Osteocyte (in vitro differentiated cells): Measurements from ENCODE around the gene LSMEM2. TPM values are rescaled to one million over a fixed set of nuclear protein-coding genes. Genes with fewer than 3 reads are reported as not detected.

ENCODE experiments used
- DNase-seq: peaks from one replicate; pipeline ENCODE4 v3.0.0; 2021; ENCODE audit warnings: mixed read lengths; ENCODE audit not compliant: unreplicated experiment; ENCODE audit errors: extremely low spot score
- H3K27ac Mint-ChIP-seq: one replicate; pipeline ENCODE4 v1.8.0; 2021; ENCODE audit warnings: mild to moderate bottlenecking, mixed read lengths; ENCODE audit not compliant: unreplicated experiment
- H3K27me3 Mint-ChIP-seq: one replicate; pipeline ENCODE4 v1.8.0; 2021; ENCODE audit warnings: mixed read lengths; ENCODE audit not compliant: unreplicated experiment
- H3K36me3 Mint-ChIP-seq: one replicate; pipeline ENCODE4 v1.8.0; 2021; ENCODE audit warnings: mixed read lengths; ENCODE audit not compliant: unreplicated experiment
- H3K4me1 Mint-ChIP-seq: one replicate; pipeline ENCODE4 v1.8.0; 2021; ENCODE audit warnings: mixed read lengths; ENCODE audit not compliant: unreplicated experiment
- H3K4me3 Mint-ChIP-seq: one replicate; pipeline ENCODE4 v1.8.0; 2021; ENCODE audit warnings: mild to moderate bottlenecking, moderate library complexity, mixed read lengths; ENCODE audit not compliant: unreplicated experiment
- H3K9me3 Mint-ChIP-seq: one replicate; pipeline ENCODE4 v1.8.0; 2021; ENCODE audit warnings: mixed read lengths; ENCODE audit not compliant: unreplicated experiment
- CTCF ChIP-seq: fragments of 200-600 bp; sonication (generic); IDR thresholded peaks from 2 replicates; pipeline ENCODE4 v1.5.0; 2021; ENCODE audit warnings: antibody characterized with exemption, mild to moderate bottlenecking, moderate library complexity
- total RNA-seq: library from RNA; stranded (reverse); gene quantifications from 2 replicates; pipeline ENCODE4 v1.2.1, GENCODE V29; 2021

LSMEM2 gene
- total RNA-seq, 1 donor from 2014 or later, result not detected

- Mint-ChIP-seq H3K4me1 (peaks cover 28% of the 10 kb centered on the region), H3K27ac (peak overlapping the region; percentile 27), H3K4me3 (peak overlapping the region; percentile 14), H3K36me3 (peaks cover 7% of the 10 kb centered on the region), H3K27me3 (no peaks in the 10 kb centered on the region), H3K9me3 (no peaks in the 10 kb centered on the region)
- TF ChIP-seq CTCF, result no peak
- DNase-seq, result no peak
Observed at GRCh38 chr3:50319181-50319893, 40.5 kb downstream of the LSMEM2 start.

DNA sequence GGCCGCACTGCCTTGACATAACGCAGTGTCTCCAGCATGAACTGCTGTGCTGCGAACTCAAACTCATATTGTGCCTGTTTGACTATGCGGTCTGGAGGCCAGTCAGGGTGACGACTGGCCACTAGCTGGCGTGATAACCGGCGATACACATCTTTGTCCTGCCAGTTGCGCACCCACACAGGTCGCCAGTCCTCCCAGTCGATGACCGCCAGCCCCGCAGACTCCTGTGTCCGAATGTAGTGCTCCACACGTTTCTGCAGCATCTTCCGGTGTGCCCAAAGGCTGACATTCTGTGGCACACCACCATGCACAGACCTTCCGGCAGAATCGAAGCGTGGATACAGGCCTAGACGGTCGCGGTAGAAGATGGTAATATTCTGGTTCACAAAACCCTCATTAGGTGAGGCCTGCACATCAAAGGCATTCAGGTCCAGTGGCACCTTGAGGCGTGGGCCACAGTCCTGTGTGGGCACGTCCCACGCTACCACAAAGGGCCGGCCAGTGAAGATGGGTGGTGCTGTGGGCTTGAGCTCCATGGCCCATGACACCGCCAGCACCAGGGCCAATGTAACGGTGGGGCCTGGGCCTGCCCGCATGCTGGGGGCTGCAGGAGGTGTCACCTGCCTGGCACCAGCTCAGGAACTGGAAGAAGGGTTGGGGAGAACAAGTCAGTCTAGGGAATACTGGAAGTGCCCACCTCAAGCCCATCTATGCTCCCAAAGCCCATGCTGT lies 41.2 kb downstream of the LSMEM2 start:
- peaks cover 33% of the 10 kb centered on the region for H3K4me1 Mint-ChIP-seq
- no peaks in the 10 kb centered on the region for H3K27me3 Mint-ChIP-seq
- H3K4me3 Mint-ChIP-seq, result peak overlapping the region; percentile 84
- no peaks in the 10 kb centered on the region for H3K9me3 Mint-ChIP-seq
- peak overlapping the region; percentile 60 for H3K27ac Mint-ChIP-seq
- TF ChIP-seq CTCF, result no peak
- DNase-seq, result no peak
- peaks cover 7% of the 10 kb centered on the region for H3K36me3 Mint-ChIP-seq

GRCh38 chr3:50320853-50321335 lies 42.0 kb downstream of the LSMEM2 start:
- Mint-ChIP-seq H3K27ac (peak overlapping the region; percentile 60), H3K4me3 (peak overlapping the region; percentile 84), H3K27me3 (no peaks in the 10 kb centered on the region), H3K9me3 (no peaks in the 10 kb centered on the region), H3K4me1 (peaks cover 32% of the 10 kb centered on the region), H3K36me3 (peaks cover 7% of the 10 kb centered on the region)
- peak; percentile 91 for DNase-seq
- TF ChIP-seq CTCF, result no peak

GRCh38 chr3:50321336-50322114 lies 42.6 kb downstream of the LSMEM2 start:
- no peaks in the 10 kb centered on the region for H3K9me3 Mint-ChIP-seq
- H3K4me3 Mint-ChIP-seq, result peak overlapping the region; percentile 82
- peak overlapping the region; percentile 99 for H3K27ac Mint-ChIP-seq
- peaks cover 32% of the 10 kb centered on the region for H3K4me1 Mint-ChIP-seq
- peak; percentile 95 for DNase-seq
- no peaks in the 10 kb centered on the region for H3K27me3 Mint-ChIP-seq
- H3K36me3 Mint-ChIP-seq, result peaks cover 3% of the 10 kb centered on the region
- peak; percentile 67 for TF ChIP-seq CTCF

- no peak for TF ChIP-seq CTCF
- H3K27ac Mint-ChIP-seq, result no peak overlapping the region
- H3K9me3 Mint-ChIP-seq, result no peaks in the 10 kb centered on the region
- no peak for DNase-seq
- no peak overlapping the region for H3K4me3 Mint-ChIP-seq
- no peaks in the 10 kb centered on the region for H3K36me3 Mint-ChIP-seq
- H3K27me3 Mint-ChIP-seq, result no peaks in the 10 kb centered on the region
- peaks cover 30% of the 10 kb centered on the region for H3K4me1 Mint-ChIP-seq
Observed at GRCh38 chr3:50322115-50322385, 43.2 kb downstream of the LSMEM2 start.
